ENCODE results near the gene FBLN1.

The FBLN1 gene

DNA sequence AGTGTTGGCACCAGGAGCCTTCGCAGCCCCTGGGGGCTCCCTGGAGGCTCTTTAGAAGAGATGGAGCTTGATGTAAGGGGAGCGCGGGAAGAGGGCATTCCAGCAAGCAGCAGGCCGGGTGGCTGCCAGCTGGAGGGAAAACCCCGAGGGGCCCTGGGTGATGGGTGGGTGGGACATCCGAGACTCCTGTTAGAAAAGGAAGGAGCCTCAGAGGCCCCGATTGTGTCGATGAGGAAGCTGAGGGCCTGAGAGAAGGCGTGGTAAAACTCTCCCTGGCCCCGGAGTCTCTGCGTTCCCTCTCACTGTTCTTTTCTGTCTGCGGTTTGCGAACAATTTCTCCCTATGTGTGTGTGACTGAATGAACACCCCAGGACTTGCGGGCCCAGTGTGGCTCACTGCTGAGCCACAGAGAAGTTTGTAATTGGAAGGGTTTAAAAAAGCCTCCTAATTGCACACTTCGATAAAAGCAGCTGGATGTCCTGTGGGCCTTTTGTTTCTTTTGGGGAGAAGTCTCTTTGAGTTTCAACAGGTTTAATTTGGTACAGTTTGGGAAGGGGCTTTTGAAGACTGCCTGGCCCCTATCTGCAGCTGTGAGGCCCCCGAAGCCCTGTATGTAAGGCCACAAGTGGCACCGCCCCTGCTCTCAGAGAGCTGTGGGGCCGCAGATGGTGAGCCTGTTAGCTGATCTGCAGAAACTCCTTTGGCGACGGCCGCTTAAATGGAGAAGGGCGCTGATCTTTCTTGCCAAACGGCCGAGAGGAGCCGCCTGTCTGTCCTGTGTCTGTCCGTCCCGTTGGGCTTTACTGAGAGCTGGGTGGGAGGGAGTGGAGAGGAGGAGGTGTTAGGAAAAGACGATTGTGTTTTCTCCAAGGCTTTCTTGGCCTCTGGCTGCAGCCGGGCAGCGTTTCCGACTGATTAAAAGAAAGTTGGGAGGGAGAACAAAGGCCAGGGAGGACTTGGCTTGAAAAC lies 2.0 kb downstream of the FBLN1 start:
- DNase-seq: no peak

DNA sequence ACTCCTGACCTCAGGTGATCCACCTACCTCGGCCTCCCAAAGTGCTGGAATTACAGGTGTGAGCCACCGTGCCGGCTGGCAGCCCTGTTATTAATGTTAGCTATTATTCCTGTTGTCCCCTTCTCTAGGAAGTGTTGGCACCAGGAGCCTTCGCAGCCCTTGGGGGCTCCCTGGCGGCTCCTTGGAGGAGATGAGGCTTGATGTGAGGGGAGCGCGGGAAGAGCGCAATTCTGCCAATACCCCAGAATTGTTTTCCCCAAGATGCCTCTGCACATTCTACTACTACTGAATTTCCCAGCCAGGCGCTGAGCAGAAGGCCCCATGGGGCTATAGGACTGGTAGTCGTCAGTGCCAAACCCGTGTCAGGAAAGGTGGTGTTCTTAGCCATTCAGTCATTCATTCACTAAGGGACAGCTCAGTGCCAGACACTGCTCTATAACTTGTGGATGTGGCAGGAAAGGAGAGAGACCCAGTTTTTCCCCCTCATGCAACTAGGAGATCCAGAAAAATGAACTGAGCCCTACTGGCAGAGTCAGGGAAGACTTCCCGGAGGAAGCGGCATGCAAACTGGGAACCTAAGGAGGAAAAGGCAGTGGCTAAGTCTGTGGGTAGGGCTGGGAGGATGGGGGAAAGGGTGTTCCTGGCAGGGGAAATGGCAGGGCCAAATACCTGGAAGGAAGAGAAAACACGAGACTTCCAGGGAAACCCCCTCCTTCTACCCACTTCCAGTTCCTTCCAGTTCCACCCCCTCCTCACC lies 3.5 kb downstream of the FBLN1 start:
- DNase-seq: no peak

DNA sequence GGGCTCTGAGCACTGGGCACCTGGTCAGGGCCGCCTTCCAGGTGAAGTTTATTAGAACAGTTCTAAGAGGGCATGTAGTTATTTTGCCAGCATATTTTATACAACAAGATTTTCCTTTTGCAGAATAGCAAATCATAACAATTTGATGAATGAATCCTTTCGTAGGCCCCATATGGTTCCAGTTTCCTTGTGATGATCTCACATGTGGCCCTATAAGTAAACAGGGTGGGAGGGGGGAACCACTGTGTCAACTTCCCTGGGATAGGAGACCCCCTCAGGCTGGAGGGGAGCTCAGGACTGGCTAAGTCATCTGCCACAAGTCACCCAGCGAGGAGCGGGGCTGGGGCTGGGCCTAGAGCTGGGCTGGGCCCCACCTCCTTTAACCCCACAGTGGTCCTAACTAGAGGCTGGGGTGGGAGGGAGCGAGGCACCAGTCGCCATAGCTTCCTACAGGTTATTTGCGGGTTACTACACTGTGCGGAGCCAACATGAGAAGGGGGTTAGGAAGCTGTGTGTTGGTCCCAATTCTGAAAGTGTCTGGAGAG lies 4.2 kb downstream of the FBLN1 start:
- DNase-seq: no peak

DNA sequence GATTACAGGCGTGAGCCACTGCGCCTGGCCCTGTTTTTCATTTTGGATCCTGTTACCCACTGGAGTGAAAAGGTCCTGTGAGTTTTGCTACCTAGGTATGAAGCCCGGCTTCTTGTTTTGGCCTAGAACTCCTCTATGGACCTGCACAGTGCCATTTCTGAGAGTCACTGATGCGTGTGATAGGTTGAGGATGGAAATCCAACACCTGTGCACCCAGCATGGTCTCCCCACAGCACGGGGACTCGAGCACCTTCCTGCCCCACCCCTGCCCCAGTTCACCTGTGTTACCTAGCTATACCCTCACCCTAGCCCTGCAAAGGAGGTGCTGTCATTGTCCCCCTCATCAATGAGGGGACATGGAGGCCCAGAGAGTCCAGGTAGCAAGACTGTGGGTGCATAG lies 5.1 kb downstream of the FBLN1 start:
- DNase-seq: no peak

DNA sequence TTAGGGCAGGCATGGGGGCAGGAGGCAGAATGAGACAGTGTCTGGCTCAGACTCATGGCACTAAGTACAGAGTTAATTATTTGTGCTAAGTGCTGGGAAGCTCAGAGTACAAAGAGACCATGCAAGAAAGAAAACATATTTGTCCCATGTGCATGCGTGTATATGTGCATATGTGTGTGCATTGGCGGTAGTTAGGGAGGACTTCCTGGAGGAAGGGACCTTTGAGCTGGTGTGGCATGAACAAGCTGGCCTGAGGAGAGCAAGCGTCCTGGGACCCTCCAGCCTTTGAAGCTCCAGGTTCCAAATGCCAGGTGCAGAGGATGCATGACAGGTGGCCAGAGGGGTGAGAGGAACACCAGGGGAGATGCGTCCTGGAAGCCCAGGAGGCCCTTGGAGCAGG lies 6.1 kb downstream of the FBLN1 start:
- DNase-seq: no peak

DNA sequence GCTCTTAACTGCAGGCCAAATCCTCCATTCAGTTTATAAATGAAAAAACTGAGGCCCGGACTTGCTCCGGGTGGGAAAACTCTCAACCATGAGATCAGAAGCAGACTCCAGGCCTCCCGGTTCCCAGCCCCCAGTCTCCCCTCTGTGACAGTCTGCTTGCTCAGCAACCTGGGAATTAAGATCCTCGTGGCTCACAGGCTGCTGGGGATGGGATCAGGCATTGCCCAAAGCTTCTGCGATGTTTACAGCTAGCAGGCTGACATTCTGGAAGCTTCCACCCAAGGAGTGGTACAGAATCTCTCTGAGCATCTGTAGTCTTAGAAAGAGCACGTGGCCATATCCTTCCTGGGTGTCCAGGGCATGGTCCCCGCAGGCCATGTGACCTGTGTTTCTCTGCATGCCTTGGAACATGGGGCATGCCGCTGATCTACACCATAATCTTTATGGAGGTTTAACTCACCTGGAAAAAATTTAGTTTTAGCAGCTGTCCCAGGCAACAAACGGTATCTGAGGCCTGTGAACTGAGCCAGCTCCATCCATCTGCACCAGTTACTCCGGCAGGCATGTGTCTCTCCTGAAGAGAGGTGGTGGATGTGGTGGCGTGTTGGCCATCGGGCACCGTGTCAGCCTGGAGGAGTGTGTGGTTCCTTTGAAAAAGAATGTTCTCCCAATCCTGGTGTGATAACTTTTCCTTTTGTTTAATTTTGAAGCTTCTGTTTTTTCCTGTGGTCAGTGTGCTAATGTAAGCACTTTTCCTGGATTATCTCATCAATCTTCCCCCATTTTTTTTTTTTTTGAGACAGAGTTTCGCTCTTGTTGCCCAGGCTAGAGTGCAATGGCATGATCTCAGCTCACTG lies 7.9 kb downstream of the FBLN1 start:
- no peak for DNase-seq

DNA sequence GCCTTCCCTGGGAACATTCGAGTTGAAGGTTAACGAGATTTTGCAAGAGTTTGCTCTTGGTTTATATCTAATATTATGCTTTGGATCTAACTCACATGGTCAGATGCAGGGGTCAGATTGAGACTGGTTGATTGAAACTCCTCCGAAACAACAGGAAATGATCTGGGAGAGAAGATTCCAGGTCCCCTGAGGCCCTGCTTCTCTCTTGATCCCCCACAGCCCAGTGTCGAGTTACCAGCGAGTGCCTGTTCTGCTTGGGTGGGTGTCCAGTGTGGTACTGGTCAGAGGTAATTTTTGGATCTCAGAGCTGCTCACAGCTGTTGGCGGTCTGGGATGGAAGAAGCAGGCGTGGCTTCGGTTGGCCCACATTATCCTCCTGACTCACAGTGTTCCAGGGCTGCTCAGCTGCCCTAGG lies 9.2 kb downstream of the FBLN1 start:
- no peak for DNase-seq

DNA sequence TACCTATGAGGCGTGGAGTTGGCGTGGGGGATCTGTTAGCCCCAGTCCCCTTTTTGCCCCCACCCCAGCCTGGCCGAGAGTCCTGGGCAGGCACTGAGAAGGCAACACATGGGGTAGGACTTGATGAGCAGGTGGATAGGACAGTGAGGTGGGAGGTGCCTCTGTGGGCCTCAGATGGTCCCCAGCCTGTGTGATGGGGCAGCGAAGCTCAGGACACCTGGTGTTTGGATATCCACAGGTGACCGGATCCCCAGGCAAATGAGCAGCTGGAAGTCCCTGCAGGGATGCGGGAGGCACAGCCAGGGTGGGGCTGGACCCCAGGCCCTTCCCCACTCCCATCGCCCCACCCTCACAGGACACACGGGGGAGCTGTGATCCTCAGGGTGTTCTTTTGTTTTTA lies 9.7 kb downstream of the FBLN1 start:
- DNase-seq: no peak

DNA sequence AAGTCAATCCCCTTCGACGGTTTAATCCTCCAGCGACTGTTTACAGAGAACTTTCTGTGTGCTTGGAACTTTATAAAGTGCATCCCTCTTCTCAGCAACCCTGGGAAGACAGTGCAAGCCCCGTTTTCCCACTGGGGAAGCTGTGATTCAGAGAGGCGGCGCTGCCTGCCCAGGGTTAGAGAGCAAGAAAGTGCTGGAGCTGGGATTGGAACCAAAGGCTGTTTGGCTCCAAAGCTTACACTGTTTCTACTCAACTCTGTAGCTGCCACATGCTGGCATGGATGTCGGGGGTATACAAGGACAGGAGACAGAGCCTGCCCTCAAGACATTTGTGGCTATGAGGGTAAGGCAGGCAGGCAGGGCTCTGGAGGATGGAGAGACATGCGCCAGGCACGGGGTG lies 13.0 kb downstream of the FBLN1 start:
- no peak for DNase-seq

DNA sequence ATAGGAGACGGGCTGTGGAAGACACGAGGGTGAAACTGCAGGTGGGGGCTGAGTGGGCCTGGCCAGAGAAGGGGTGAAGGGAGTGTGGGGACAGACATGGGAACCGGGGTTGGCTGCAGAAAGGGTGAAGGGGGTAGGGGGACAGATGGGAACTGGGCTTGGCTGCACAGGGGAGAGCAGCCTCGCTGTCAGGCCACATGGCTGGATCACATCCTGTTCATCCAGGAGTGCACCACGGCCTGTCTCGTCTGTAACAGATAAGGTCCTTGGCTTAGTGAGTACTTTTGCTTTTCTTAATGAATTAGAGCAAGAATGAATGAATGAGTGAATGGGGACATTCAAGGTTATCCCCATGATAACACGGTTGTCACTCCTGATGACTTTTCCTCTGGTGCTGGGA lies 13.5 kb downstream of the FBLN1 start:
- DNase-seq: no peak

DNA sequence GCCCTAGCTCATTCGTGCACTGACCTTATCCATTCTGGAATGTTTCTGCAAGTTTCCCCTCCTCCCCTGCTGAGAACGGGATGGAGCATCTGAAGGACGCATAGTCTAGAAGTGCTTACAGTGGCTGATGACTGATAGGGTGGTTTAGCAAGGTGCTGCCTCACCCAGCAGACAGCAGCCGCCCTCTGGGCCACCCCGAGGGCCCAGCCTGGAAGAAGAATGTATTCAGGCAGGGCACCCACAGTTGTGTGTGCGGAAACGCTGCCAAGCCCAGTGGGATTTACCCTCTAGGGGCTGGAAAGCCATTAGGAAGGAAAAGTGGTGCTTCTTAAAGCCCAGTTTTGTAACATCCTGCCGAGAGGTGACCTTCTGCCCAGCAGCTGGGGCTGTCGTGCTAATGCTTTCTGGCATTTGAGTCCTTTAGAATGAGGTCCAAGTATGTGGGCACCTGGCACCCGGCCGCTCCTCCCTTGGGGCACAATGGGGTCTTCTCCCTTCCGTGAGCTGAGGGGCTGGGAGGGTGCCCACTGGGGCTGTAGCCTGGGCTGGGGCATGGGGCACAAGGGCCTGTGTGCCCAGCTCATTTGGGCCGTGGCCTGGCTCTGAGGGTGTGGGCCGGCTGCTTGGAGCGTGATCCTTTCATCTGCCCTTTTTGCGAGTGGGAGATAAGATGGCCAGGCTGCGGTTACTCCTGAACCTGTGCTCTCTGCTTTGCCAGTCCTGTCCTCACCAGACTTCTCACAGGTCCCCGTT lies 14.4 kb downstream of the FBLN1 start:
- no peak for DNase-seq

DNA sequence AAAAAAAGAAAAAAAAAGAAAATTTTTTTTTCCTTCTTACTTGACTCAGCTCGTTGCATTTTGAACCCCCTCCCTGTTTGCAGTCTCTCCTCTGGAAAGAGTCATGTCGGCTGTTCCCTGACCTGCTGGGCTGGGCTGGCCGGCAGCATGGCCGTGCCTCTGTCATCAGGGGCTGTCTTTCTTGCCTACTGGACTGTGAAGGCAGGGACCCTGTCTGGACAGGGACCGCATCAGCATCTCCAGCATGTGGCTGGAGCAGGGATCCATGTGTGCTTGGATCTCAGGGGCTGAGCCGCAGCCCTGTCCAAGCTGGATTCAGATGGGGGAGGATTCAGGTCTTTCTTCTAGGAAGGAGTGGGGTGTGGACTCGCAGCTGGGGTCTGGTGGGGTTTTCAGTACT lies 15.5 kb downstream of the FBLN1 start:
- DNase-seq: no peak

DNA sequence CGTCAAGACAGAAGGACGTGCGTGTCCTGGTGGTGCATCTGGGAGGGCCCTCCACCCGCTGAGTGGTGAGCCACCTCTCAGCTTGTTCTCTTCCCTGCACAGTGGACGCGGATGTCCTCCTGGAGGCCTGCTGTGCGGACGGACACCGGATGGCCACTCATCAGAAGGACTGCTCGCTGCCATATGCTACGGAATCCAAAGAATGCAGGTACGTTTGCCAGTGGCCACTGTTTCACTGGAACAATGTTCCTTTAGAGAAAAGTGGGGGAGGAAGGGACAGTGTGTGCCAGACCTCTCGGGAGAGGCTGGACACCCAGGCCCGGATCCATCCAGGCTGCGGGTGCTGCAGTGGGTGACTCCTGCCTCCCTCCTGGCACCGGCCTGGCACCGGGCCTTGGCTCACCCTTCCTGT lies 15.9 kb downstream of the FBLN1 start:
- DNase-seq: no peak

DNA sequence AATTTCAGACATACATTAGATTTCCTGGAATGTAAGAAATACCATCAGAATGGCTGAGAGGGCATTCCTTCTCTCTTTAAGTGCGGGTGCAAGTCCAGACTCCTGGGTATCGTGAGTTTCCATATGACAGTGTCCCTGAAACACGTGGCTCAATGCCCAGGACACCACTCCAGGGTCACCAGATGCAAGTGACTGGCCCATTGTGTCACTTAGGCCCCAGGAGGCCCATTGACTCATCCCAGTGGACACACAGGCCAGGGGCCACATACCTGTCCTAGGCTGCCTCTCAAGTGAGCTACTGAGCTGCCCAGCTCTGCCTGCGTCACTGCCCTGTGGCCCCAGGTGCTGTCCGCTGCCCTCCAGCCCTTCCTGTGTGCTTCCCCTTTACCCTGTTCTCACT lies 18.5 kb downstream of the FBLN1 start:
- DNase-seq: no peak

DNA sequence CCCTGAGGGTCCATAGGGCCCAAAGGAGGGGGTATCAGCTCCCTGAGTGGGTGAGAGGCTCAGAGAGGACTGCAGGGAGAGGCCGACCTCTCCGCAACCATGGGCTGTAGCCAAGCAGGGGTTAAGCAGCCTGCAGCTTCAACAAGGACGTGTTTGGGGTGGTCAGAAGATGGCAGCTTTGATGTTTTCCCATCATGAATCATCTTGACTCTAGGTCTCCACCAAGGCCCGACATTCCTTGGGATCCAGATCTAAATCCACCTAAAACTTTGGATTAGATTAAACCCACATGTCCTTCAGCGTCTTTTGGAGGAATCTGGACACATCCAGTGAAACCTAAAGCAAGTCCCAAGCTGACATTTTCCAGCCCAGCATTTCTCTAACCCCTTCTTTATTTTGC lies 19.8 kb downstream of the FBLN1 start:
- DNase-seq: no peak

DNA sequence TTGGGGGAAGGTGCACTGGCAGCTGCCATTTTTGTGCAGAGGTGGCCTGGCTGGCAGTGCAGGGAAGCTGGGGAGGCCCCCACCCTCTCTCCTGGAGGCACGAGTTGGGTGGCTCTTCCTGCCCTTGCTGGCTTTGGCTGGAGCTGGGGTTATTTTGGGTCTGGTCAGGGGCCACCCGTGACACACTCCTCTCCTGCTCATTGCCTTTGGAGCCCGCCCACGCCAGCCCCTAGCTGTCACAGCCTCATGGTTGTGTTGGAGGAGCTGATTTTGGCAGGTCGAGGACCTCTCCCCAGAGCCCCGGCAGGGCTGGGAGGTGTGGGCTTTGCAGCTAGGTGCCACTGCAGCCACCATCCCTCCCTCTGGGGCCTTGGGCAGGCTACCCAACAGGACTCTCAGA lies 21.5 kb downstream of the FBLN1 start:
- no peak for DNase-seq

DNA sequence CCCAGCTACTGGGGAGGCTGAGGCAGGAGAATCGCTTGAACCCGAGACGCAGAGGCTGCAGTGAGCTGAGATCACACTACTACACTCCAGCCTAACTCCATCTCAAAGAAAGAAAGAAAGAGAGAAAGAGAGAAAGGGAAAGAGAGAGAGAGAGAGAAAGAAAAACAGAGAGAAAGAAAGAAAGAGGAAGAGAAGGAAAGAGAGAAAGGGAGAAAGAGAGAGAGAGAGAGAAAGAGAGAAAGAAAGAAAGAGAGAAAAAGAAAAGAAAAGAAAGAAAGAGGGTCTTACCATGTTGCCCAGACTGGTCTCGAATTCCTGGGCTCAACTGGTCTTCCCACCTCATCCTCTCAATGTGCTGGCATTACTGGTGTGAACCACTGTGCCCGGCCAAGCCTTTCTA lies 22.3 kb downstream of the FBLN1 start:
- DNase-seq: no peak

DNA sequence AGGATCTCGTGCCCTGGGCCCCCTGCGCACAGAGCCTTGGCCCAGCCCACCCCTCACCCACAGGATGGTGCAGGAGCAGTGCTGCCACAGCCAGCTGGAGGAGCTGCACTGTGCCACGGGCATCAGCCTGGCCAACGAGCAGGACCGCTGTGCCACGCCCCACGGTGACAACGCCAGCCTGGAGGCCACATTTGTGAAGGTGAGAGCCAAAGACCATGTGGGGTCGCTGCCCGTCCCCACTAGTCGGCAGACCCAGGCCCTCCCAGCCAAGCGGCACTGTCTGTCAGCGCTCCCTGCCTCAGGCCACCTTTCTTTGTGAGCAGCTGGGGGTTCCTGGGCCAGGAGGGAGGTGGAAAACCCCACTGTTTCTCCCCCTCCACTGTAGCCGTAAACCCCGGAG lies 22.8 kb downstream of the FBLN1 start:
- DNase-seq: no peak

DNA sequence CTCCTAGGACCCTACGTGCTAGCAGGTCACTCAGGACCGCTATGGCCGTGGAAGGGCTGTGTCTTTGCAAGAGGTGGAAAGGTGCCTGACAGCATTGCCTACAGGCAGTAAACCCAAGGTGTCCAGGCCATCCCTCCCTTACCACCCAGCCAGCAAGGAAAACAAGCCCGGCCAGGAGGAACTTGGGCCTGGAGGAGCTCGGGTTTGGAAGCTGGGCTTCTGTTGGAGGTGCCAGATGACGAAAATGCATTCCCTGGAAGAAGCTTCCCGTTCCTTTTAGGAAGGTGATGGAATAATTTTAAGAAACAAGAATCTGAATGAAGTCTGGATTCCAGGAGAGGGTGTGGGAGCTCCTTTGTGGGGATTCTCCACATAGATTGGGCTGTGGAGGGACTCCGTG lies 23.6 kb downstream of the FBLN1 start:
- DNase-seq: no peak

DNA sequence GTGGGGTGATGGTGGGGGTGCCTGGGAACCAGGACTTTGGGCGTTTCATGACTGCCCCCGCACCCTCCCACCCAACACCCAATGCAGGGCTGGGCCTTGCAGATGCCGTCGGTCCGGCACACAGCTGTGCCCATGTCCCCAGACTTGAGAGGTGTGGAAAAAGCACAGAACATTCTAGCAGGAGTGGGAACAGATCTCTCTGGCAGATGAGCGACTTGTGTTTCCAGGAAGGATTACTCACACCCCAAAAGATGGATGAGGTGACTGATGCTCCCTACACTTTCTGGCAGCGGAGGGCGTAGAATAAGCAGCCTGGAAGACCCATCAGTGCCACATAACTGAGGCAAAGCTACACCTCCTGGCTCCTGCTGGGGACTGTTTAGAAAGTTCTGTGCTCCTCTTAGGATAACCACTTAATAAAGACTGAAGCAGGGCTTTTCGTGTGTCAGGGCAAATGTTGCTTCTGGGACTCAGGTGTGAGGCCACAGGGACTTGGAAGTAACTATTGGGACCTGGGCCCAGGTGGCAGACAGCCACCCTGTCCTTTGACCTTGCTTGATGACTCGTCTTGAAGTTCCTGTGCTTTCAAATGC lies 24.2 kb downstream of the FBLN1 start:
- no peak for DNase-seq

DNA sequence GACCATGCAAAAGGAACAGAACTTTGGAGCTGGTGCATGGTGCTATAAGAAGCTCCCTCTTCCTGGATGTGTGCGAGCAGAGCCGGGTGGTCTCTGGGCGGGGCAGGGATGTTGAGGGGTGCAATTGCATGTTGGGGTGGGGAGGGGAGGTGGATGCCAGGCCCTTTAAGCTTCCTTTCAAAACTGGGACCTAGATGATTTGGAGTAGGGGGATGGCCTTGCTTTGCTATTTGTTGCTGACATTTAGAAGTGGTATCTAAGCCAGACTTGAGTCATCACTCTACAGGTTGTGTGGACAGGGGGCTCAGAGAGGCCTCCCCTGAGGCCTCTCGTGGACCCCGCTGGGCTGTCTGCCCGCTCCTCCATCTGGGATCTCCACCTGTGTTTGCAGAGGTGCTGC lies 24.8 kb downstream of the FBLN1 start:
- DNase-seq: no peak

DNA sequence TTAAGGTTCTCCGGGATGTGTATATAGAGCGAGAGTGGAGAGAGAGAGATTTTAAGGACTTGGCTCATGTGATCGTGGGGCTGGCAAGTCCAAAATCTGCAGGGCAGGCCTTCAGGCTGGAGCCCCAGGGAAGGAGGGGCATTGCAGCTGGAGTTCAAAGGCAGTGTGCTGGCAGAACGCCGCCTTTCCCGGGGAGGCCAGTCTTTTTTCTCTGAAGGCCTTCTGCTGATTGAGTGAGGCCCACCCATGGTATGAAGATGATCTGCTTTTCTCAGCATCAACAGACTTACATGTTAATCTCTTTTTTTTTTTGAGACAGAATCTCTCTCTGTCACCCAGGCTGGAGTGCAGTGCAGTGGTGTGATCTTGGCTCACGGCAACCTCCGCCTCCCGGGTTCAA lies 25.4 kb downstream of the FBLN1 start:
- DNase-seq: no peak

Measured in NCI-H510A (cell line).